HG02973 (cell line): ENCODE results near the gene BTBD9.

Experiments
- ATAC-seq: cut with Tn5 transposase; IDR thresholded peaks from one replicate; pipeline ENCODE4 v1.9.1; 2021; ENCODE audit warnings: moderate library complexity; ENCODE audit not compliant: unreplicated experiment

The BTBD9 gene

GRCh38 chr6:38264605-38265004 is 375.1 kb downstream of the BTBD9 start:
- no peak for ATAC-seq

DNA sequence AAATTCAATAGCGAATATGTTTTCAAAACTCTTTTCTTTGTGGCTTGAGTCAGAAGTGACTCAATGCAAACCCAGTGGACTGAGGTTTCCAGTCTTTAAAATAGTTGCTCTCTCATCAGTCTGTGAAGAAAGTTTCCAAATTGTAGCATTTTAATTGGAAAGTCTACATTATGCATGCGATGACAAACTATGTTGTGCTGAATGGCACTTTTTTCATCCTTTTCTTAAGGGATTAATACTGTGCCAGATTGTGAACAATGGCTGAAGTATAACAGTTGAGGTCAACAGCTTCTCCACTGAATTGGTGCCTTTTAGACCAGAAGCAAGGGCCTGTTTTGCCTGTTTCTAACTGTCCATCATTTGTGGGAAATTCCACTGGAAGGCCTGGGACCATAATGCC is 377.1 kb downstream of the BTBD9 start:
- ATAC-seq = no peak

- no peak for ATAC-seq
Observed at GRCh38 chr6:38262026-38262425, 377.7 kb downstream of the BTBD9 start.

- ATAC-seq = no peak
Observed at GRCh38 chr6:38261626-38262025, 378.1 kb downstream of the BTBD9 start.

DNA sequence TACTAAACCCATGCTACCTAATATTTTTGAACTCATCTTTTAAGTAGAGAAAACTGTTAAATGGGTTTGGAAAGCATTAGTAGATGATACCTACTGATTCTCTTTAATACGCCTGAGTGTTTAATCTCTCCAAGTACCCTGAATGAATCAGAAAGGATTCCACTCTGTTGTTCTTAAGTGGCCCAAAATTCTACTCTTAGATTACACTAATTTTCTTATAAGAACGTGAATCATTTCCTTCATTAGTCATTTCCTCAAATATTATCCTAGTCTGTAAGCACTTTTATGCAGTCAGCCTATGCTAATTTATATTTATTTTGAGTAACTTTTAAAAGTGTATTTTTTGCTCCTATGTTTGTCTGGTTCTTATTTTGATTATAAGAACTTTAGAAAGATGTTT is 380.0 kb downstream of the BTBD9 start:
- no peak for ATAC-seq

- ATAC-seq = no peak
Observed at GRCh38 chr6:38248500-38249234, 391.1 kb downstream of the BTBD9 start.

DNA sequence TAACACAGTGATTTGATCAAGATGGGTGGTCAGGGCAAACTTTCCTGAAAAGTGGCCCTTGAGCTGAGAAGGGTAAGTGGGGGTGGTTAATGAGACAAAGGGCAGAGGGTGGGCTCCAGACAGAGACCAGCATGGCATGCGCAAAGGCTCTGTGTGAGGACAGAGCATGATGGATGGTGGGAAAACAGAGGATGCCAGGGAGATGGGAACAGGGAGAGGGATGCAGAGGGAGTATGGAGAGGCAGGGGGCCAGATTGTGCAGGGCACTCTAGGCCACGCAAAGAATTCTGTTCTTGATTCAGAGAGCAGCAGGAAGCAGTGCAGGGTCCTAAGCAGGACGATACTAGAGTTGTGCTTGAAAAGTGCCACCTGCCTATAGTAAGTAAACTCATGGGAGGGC is 394.4 kb downstream of the BTBD9 start:
- ATAC-seq = no peak

DNA sequence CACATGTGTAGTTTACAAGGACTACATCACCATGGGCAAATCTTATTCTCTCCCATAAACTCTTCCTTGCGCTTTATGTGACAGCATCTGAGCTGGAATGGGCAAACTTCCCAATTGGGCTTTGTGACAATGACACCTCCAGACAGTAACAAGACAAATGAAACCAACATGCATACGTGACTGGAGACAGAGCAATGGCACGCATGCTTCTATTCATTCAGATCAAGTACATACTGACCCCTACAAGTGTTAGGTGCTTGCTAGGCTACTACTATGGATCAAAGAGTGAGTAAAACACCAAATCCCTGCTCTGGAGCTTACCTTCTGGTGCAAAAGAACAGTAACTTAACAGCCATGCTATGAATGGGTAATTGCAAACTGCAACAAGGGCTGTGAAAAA is 394.9 kb downstream of the BTBD9 start:
- no peak for ATAC-seq

DNA sequence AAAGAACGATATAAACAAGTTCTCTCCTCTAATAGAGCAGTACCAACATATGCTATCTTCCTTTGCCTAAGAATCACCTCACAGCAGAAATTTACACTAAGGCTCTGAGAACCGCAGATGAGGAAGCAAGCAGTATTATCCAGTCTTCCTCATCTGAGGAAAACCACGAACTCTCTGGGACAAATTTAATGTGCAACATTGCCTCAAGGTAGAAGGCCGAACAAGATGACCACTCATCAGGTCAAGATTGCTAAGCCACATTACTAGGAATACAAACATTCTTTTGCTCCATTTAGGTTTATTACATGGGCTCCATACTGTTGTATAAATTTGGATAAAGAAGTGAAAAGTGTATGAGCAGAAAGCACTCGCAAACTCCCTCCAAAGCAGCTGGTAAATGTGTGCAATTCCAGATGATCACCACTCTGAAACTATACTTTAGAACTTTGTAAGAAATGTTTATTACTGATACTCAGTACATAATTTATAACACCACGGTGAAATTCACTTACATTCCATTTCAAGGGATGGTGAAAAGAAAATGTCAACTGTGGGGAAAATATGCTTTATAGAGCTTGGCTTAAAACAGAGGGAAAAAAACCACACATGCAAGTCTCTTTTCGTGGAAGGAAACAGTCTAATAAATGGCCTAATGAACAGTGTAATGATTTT is 398.4 kb downstream of the BTBD9 start:
- no peak for ATAC-seq

DNA sequence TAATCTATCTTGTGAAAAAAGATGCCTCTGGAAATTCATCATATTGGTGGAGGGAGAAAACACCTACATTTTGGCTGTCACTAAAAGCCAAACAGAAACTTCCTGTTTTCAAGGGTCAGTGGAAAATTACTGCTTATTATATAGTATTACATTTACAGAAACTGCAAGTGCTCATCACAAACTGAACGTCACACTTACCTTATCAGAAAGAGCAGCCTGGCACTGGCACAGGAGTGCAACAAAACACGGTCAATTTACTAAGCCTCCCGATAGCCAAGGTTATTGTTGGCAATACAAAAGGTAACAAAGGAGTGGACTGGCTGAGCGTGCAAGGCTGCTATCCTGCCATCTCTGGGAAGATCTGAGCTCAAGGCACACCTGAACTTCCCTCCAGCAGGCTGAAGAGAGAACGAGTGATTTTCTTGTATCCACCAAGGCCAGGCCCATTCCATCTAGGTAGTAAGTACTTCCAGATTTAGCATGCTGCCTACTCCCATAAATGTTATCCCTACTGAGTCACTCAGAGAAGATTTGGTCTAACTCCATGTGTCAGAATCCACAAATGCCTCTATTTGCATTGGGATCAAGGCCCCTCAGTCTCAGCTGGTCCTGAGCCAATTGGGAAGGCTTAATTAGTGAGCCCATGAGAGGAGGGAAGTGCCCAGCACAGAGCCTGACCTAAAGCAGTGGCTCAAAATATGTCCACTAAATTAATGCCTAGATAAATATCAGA is 399.8 kb downstream of the BTBD9 start:
- no peak for ATAC-seq

GRCh38 chr6:38236631-38237030 is 403.1 kb downstream of the BTBD9 start:
- ATAC-seq = no peak

DNA sequence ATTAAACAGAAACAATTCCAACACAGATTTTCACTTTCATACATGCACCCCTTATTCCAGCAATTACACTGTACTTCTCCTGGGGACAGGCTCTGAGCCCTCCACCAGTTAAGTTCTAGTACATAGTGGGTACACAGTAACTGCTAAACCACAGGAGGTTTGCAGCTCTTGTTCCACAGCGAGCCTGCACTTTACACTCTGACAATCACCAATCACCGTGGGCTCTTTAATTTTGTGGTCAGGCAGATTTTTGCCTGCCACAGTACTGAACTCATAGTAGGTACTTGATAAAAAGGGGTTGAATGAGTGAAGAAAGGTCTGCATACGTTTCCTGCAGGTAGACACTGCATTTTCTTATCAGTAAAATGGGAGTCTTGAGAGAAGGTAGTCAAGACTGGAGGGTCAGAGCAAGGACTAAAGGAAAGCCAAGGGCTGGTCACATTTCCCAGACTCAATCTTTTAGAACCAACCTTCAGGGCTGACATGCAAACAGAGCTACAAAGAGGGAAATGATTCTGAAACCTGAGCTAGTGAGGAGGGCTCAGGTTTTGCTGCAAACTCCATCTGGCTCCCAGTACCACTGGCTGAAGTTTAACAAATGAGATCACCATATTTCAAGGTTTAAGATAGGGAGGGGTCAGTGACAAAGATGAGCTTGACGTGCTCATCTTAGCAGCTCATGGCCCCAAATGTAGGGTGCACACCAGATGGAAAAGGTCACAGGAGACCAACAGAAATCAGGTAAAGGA is 404.6 kb downstream of the BTBD9 start:
- ATAC-seq = peak; percentile 73

GRCh38 chr6:38234141-38234540 is 405.6 kb downstream of the BTBD9 start:
- ATAC-seq = no peak

GRCh38 chr6:38233161-38233791 is 406.5 kb downstream of the BTBD9 start:
- ATAC-seq = no peak

DNA sequence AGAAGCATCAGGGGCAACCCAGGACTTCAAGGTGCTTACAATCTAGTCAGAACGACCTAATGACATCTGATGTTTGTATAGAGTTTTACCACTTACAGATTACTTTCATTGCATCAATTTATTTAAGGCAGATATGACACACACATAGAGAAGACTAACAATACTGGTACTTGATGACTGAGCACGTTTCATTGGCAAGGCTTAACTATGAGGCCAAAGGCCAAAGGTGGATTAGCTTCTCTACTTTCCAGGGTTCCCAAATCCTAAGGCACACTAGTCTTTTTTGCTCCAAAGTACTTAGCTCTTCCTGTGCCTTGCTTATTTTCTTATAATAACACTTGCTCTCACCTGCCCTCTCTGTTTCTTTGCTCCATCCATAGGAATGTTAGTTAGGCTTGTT is 414.0 kb downstream of the BTBD9 start:
- ATAC-seq = no peak

DNA sequence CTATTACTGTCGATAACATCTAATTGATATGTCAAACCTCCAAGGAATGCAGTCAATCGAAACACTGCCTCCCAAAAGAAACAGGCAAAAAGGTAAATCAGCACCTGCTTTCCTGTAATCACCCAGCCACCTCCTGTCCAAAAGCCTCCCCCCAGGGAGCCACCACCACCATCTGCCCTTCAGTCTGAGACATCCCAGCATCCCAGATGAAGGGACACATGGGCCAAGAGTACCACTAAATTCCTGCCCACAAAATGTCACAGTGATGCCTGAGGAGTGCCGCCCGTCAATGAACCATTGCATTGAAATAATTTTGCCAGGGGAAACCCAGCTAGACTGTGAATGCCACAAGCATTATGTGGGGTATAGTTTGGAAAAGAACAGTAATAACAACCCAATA is 418.5 kb downstream of the BTBD9 start:
- no peak for ATAC-seq

DNA sequence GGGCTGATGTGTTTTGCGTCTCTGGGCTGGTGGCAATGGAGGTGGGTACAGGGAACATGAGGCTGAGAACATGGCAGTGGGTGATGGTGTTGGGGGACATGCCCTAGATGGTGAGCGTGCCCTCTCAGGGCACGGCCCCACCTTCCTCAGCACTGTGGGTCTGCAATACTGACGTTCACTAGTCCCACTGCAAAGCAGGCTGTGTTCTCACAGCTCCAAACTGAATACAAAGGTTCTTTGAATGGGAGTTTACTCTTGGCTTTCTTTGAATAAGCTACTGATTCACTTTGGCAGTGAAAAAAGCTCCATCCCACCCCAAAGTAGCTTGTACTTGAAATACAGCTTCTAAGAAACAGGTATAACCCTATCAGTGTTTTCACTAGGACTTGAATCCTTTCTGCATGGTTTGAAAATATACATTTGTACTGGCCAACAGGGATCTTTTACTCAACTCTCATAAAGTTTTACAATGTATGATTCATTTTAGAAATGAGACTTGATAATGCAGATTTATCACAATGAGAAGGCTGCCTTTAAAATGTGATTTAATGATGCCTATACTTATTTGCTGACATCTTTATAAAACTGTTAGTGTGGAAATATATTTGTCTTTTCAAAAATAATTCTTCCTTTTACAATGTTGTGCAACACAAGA is 419.5 kb downstream of the BTBD9 start:
- no peak for ATAC-seq

GRCh38 chr6:38218235-38218634 is 421.5 kb downstream of the BTBD9 start:
- no peak for ATAC-seq

DNA sequence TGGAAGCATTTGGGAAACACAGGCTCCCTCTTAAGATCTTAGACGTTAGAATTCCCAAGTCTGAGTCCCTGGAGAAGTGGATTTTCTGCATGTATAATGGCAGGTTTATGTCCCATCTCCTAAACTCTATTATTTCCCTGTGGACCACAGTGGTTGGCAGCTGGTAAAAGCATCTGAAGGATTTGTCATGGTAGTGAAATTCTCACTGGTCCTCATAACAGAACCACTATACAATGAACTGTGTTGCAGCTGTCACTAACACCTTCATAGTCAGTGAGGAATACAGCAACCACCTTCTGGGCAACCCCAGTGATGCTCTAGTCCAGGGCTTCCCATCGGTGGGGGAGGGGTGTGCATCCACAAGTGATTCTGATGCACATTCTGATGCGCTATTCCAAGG is 423.3 kb downstream of the BTBD9 start:
- no peak for ATAC-seq

GRCh38 chr6:38215651-38216311 is 423.9 kb downstream of the BTBD9 start:
- no peak for ATAC-seq
